DMS153 (cell line): ENCODE data around the gene CSNK1G1.
"Not testable (repeated sequence)": the region's sequence is repeated elsewhere in the genome, so short reads cannot be mapped to it uniquely, and the experiment has no call there.

Experiments used
- DNase-seq: peaks from one replicate; lab custom pipeline; 2025; lab: John Stamatoyannopoulos, UW

CSNK1G1 gene

DNA sequence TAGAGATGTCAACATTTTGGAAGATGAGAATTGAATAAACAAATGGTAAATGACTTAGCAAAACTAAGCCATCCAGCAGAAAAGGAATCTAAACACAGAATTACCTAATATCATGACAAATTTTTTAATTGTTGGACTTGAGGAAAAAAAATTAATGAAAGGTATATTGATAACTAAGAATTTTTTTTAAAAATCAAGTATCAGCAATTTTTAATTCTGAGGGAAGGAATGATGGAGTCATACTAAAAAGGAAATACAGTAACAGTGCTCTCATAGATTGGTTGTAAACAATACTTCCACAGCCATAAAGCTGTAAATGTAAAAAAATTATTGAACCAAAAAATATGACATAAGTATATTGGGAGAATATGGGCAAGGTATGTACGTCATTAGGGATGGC is 68.0 kb downstream of the CSNK1G1 start:
- no peak for DNase-seq

DNA sequence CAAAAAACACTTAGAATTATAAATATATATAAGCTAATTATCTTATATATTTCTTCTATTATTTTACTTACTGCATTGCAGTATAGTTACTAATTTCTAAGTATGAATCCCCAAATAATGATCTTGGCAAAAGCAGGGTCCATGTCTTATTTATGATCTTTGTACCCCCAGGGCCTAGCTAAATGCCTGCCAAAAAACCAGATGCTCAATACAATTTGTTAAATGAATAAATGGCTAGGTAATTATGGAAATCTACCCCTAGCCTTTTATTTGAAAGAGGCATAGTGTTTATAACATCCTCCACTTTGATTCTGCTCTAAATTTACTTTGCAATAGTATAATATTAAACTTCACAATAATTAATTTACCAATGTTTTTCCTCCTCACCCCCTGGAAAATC is 69.5 kb downstream of the CSNK1G1 start:
- no peak for DNase-seq

DNA sequence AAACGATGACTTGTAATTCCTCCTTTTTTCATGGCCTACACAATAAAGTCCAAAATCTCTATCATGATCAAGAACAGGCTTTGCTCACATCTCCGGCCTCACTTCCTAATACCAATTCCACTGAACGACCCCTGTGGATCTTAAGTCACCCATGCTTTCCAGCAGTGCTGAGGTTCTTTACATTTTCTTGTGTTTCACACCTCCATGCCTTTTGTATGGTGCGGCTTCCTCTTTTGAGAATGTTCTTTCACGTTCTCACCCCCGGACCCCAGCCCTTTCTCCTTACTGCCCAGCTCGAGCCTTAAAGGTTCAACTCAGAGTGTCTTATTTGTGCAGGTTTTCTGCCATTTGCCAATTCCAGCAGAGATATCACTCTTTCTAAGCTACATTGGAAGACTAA is 70.1 kb downstream of the CSNK1G1 start:
- DNase-seq, result no peak

DNA sequence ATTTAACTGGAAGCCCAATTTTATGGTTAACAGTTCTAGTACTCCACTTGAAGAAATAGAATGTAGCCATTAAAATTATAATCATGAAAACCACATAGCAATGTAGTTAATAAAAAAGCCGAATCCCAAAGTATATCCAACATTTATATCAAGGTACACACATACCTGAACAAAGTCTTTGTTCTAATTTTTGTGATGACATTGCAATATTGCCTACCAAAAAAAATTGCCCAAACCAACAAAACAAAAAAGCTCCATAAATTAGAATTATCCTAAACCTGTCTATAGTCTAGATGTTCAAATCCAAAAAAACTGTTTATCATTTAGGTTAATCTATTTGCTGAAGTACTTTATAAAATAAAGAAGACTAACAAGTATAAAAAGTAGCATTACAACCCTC is 70.8 kb downstream of the CSNK1G1 start:
- no peak for DNase-seq

DNA sequence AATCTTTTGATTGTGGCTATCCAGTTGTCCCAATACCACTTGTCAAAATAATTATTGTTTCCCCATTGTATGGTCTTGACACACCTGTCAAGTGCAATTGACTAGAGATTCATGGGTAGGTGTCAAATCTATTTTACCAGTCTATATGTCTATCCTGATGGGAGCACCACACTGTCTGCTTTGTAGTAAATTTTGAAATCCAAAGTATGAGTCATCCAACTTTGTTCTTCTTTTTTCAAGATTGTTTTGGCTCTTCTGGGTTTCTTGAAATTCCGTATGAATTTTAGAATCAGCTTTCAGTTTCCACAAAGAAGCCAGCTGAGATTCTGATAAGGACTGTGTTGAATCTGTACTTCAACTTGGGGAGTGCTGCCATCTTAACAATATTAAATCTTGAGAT is 71.9 kb downstream of the CSNK1G1 start:
- no peak for DNase-seq

DNA sequence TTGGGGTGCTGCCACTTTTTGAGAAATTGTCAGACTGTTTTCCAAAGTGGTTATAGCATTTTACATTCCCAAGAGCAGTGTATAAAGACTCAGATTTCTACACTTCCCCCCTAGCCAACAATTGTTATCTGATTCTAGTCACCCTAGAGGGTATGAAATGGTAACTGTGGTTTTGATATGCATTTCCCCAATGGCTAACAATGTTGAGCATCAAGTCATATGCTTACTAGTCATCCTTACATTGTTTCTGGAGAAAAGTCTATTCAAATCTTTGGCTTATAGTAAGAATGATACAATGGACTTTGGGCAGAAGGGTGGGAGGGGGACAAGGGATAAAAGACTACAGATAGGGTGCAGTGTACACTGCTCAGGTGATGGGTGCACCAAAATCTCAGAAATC is 73.3 kb downstream of the CSNK1G1 start:
- no peak for DNase-seq

DNA sequence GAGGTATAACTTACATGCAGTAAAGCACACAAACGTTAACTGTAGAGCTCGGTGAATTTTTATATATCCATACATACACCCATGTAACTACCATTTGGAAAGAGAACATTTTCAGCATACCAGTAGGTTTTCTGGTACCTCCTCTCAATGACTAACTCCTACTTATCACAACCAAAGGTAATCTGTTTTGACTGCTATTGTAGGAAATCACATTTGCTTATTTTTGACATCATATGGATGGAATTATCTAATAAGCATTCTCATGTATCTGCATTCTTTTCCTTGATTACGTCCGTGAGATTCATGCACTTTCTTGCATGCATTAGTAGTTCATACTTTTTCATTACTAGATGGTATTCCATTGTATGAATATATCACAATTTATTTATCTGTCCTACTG is 76.8 kb downstream of the CSNK1G1 start:
- no peak for DNase-seq

DNA sequence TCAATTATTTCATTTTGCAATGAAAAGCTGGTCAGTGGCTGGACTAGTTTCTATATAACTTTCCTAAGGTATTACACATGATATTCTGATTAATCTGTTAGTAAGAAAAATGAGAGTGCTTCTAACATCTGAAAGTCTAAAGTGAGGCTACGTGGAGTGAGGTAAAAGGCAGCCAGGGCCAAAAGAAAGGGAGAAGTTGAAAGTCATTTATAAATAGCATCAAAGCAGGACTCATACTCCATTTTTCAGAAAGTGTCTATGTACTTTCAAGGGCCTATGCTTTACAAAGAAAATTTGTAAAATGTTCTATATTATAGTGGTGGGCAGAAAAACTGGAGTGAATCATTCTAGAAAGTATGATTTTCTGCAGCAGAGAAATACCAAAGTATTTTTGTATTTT is 80.0 kb downstream of the CSNK1G1 start:
- no peak for DNase-seq

DNA sequence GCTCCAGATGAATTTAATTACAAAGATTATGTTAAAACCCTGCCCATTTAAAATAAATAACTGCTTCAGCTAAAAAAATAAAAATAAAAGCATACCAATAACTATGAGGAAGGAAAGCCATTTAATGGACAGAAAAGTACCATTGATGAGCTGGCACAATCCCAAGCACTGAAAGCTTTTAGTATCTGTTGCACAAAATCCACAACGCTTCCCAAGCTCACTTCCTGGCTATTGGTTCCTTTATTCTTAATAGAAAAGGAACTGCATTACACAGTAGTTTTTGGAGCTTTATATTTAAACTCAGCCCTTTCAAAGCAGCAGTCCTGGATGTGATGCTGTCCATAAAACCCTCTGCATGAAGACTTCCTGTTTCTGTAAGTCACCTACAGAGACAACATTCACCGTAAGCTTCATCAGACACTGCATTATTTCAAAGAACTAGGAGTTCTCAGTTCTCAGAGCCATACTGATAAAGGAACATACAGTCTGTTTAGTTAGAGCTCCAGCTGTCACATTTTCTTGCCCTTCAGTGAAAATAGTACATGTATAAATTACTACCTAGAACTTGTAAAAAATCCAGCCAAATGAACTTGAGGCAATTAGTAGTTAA is 81.5 kb downstream of the CSNK1G1 start:
- peak; percentile 10 for DNase-seq

DNA sequence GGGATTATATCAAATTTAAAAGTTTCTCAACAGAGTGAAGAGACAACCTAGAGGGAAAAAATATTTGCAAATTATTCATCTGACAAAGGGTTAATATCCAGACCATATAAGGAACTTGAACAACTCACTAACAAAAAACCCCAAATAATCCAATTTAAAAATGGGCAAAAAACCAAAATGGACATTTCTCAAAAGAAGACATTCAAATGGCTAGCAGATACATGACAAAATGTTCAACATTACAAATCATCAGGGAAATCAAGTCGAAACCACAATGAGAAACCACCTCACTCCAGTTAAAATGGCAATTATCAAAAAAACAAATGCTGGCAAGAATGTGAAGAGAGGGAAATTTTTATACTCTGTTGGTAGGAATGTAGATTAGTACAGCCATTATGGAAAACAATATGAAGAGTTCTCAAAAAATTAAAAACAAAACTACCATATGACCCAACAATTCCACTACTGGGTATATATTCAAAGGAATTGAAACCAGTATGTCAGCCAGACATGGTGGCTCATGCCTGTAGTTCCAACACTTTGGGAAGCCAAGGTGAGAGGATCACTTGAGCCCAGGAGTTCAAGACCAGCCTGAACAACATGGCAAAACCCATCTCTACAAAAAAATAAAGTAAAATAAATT is 88.5 kb downstream of the CSNK1G1 start:
- DNase-seq, result no peak

DNA sequence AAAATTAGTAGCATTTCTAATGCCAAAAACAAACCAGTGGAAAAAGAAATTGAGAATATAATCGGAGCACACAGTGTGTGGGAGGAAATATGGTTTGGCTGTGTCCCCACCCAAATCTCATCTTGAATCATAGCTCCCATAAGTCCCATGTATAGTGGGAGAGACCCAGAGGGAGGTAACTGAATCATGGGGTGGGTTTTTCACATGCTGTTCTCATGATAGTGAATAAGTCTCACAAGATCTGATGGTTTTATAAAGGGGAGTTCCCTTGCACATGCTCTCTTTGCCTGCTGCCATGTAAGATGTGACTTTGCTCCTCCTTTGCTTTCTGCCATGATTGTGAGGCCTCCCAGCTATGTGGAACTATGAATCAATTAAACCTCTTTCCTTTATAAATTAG is 90.8 kb downstream of the CSNK1G1 start:
- not testable (repeated sequence) for DNase-seq

DNA sequence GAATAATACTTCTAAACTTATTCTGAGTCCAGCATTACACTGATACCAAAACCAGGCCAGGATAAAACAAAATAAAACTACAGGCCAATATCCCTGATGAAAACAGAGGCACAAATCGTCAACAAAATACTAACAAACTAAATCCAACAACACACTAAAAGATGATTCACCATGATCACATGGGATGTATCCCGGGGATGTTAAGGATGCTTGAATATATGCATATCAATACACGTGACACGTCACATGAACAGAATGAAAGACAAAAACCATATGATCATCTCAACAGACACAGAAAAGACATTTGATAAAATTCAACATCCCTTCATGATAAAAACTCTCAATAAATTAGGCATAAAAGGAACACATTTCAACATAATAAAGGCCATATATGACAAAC is 91.5 kb downstream of the CSNK1G1 start:
- DNase-seq, result no peak

DNA sequence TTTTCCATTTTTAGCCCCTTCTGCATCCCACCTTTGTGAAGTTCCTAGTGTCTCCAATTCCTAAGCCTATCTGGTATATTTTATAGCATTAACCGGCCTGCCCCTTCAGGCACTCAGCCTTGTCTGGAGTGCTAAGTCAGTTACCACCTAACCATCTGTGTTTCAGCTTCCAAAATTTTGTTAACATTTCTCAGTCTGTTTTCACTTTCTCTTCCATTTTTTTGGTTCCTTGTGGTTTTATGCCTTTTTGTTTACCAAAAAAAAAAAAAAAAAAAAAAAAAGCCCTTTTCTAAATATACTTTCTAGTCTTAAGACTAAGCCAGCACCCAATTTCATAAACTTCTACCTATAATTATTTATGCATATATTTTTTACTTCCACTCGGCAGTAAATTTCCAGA is 92.4 kb downstream of the CSNK1G1 start:
- no peak for DNase-seq

DNA sequence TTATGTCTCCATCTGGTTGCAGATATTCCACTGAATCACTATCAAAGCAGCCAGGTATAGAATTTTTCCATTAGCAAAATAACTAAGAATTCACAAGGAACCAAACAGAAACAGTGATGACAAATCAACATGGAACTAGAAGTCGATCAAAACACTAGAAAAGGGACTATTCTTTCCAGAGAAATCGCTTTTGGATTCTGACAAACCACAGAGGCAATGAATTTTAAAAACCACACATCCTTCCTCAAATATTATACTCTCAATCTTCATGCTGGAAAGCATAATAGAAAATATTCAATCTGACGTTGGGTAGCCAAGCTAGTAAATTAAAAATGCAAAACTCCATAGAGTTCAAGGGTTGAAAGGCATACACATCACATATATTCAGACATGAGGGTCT is 99.9 kb downstream of the CSNK1G1 start:
- DNase-seq, result no peak

DNA sequence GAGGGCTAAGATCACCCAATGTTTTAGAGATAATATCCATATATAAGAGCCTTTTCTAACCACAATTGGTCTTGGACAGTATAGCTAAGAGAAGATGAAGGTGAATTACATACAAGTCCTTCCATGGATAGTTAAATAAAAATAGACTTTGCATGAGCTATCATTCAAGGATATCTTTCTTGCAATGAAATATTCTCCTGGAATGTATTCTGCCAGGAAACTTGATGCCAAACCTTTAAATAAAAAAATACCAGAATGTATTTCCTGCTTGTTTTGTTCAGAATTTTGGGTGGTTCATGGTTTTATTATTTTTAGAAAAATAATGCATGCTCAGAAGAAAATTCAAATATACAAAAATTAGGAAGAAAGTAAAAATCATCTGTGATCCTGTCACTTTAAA is 104.3 kb downstream of the CSNK1G1 start:
- no peak for DNase-seq

DNA sequence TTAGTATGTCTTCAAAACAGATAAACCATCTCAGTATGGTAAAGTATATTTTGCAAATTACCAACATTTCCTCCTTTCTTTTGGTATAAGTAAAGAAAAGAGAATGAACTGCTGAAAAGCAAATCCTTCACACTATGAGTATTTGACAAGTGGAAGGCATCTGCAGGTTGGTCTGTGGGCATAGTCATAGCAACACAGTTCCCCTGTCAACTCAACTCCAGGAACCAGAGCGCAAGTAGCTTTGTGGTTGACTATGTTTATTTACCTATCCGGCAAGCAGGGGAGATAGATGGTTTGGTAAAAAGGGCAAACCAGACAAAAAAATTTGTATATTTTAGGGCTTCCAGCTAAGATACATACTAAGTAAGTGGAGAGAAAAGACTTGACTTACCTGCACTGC is 104.9 kb downstream of the CSNK1G1 start:
- no peak for DNase-seq

DNA sequence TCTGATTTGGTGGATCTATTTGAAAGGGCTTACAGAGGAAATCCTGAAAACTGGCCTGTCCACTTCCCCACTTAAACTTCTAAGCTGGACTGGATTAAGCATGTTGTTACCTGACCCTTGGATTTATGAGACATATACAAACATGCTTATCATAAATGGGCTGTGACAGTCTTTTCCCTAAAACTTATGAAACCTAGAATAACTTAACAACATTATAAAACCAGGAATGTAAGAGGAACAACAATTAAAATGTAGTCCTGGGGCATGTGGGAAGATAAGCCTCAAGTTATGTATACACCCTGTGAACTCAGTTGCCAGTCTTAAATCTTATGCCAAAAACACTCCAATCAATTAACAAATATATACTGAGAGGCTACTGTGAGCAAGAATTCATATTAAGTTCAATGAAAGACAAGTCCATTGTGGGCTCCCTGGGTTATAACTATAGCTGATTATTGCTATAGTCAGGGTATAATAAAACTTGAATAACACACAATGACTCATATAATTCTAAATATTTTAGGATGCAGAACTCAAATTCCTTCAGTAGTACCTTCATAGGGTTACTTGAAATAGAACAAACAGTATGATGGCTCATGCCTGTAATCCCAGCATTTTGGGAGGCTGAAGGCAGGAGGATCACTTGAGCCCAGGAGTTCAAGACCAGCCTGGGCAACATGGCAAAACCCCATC is 105.9 kb downstream of the CSNK1G1 start:
- no peak for DNase-seq

DNA sequence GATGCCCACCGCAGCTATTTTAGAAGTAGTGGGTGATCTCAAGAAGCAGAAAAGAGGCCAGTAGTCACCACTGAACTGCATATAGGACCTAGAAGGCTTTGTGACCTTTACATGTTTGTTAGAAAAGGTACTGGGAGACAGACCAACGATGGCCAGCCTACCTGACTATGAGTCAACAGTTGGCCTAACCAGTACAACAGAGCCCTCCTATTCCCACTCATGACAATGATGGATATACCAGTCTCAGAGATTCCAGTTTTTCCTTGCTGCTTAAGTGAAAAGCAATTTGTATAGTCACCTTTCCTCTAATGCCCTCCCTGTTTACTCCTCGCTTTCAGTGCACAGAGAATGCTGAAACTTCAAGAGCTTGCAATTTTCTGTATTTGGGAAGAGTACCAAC is 106.6 kb downstream of the CSNK1G1 start:
- no peak for DNase-seq

DNA sequence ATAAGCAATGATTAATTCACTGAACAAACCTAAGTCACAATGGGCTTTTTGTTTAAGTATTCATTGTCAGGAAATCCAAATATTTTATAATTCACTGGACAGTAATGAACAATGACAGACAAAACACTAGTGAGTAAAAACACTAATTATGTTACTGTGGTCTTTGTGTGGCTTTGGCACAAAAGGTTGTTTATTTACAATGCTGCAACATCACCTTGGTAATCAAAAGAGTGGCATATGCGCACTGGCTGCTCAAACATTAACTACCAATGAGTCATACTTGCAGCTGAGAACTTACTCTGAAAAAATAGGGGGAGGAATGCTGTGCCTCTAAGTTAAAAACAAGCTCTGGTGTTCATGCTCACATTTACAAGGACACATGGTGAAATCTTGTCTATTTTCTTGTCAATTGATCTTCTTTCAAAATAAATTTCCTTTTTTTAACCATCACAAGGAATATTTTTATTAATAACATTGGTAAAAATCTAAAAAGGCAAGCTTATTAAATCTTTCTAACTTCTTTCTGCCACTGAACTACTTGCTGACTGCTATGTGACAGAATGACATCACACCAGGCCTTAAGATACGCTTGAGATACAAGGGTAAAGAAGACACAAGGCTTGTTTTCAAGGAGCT is 107.9 kb downstream of the CSNK1G1 start:
- DNase-seq, result peak; percentile 72

DNA sequence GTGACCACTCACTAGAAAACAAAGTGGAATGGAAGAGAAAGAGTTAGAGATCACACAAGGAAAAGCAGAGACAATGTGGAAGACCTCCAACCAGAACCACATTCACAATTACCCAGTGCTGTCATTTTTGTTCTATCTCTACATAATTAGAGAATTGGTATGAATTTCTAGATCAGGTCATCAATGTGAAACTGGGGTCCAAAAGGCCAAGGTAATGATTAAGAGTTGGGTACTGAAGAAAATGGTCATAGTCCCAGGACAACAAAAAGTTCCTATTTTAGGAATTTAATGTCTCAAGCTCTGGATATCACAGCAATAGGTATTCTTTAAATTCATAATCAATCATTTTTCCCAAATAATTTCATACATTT is 108.5 kb downstream of the CSNK1G1 start:
- DNase-seq, result no peak

DNA sequence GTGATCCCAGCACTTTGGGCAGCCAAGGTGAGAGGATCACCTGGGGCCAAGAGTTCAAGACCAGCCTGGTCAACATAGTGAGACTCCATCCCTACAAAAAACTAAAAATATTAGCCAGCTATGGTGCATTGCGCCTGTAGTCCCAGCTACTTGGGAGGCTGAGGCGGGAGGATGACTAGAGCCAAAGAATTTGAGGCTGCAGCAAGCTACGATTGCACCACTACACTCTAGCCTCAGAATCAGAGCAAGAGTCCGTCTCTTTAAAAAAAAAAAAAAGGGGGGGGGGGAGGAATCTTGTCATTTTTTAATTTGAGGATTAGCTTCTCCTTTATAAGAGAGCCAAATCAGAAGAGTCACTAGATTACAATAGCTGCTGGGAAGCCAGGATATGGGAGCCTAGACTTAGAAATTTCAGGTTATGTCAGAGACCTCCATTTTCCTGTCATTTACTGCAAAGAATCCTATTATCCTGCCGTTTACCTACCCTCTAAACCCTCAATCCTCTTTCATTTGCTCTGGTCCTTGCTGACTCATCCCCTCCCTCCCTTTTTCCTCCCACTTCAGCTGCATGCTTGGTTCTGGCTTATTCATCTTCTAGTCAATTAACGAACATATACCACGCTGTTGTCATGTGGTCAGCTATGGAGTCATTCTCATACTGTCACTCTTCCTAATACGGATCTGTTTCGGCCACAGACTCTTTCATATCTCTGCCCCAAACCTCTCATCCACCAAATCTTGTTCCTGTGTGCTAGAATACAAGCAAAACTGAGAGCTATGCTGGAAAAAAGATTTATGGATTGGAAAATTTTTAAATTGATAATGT is 109.4 kb downstream of the CSNK1G1 start:
- peak; percentile 51 for DNase-seq

DNA sequence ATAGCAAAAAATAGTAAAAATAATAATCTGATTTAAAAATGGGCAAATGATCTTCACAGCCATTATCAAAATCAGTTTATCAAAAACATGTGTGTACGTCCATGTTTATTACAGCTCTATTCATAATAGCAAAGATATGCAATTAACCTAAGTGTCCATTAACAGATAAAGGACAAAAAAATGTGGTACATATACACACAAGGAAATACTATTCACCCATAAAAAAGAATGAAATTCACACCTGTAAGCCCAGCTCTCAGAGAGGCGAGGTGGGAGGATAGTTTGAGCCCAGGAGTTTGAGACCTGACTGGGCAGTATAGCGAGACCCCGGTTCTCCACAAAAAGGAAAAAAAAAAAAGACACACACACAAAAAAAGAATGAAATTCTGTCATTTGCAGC is 110.6 kb downstream of the CSNK1G1 start:
- DNase-seq, result no peak
